Esophagus muscularis mucosa (tissue), 3 donors: ENCODE measurements around the gene IRAK1.

Experiments used
- POLR2A ChIP-seq: fragments of 450-650 bp; IDR thresholded peaks from one replicate; pipeline ENCODE4 v1.6.1; 2017; ENCODE audit warnings: antibody characterized with exemption, moderate library complexity, mild to moderate bottlenecking, low read depth
- TF ChIP-seq, protein P1 (sequence below), 3 experiments: fragments of 200-600 bp in 2 of 3; fragments of 450-650 bp in 1 of 3; sonication (generic) in 2 of 3; IDR thresholded peaks; one replicate each; pipeline ENCODE4 v1.5.1; 2017 to 2019; ENCODE audit warnings: antibody characterized with exemption in 3 of 3, mild to moderate bottlenecking in 2 of 3, moderate library complexity in 1 of 3

- TF ChIP-seq, protein P1, sequence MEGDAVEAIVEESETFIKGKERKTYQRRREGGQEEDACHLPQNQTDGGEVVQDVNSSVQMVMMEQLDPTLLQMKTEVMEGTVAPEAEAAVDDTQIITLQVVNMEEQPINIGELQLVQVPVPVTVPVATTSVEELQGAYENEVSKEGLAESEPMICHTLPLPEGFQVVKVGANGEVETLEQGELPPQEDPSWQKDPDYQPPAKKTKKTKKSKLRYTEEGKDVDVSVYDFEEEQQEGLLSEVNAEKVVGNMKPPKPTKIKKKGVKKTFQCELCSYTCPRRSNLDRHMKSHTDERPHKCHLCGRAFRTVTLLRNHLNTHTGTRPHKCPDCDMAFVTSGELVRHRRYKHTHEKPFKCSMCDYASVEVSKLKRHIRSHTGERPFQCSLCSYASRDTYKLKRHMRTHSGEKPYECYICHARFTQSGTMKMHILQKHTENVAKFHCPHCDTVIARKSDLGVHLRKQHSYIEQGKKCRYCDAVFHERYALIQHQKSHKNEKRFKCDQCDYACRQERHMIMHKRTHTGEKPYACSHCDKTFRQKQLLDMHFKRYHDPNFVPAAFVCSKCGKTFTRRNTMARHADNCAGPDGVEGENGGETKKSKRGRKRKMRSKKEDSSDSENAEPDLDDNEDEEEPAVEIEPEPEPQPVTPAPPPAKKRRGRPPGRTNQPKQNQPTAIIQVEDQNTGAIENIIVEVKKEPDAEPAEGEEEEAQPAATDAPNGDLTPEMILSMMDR (IDR thresholded peaks at IDR 0.05), result no peak
- TF ChIP-seq POLR2A, result no peak
Measured at GRCh38 chrX:154036513-154036912, 16.8 kb upstream of the IRAK1 start.
